ENCODE results near the gene WDR18.
"Not testable (repeated sequence)": the region's sequence is repeated elsewhere in the genome, so short reads cannot be mapped to it uniquely, and the experiment has no call there.

Gene WDR18

GRCh38 chr19:1023883-1024188 lies 39.7 kb downstream of the WDR18 start:
- DNase-seq: not testable (repeated sequence)

- DNase-seq: not testable (repeated sequence)
Measured at GRCh38 chr19:1025080-1025479, 40.9 kb downstream of the WDR18 start.

GRCh38 chr19:1025960-1026782 lies 42.0 kb downstream of the WDR18 start, which contains the start of gene CNN2:
Gene CNN2, plus strand, starts transcription at chr19:1026608. Its CDS starts 54 bp downstream, at chr19:1026662.
- peak; percentile 88 for DNase-seq

GRCh38 chr19:1026783-1027649 lies 42.9 kb downstream of the WDR18 start:
- no peak for DNase-seq

GRCh38 chr19:1027650-1028061 lies 43.5 kb downstream of the WDR18 start:
- no peak for DNase-seq

- DNase-seq: peak; percentile 88
Measured at GRCh38 chr19:1028062-1028926, 44.1 kb downstream of the WDR18 start.

GRCh38 chr19:1032264-1032867 lies 48.2 kb downstream of the WDR18 start:
- DNase-seq: no peak

- DNase-seq: no peak
Measured at GRCh38 chr19:1035998-1036621, 52.0 kb downstream of the WDR18 start.

GRCh38 chr19:1037621-1038064 lies 53.5 kb downstream of the WDR18 start:
- DNase-seq: no peak

GRCh38 chr19:1038978-1039645 lies 55.0 kb downstream of the WDR18 start:
- no peak for DNase-seq

GRCh38 chr19:1039646-1040475 lies 55.7 kb downstream of the WDR18 start, which contains the start of gene ABCA7:
Gene ABCA7, plus strand, starts transcription at chr19:1040107. Its CDS starts 1,255 bp downstream, at chr19:1041362.
- DNase-seq: peak; percentile 95

GRCh38 chr19:1040476-1041271 lies 56.5 kb downstream of the WDR18 start:
- peak; percentile 87 for DNase-seq

- no peak for DNase-seq
Measured at GRCh38 chr19:1041272-1041834, 57.2 kb downstream of the WDR18 start.

GRCh38 chr19:1041835-1042685 lies 57.9 kb downstream of the WDR18 start:
- no peak for DNase-seq

- no peak for DNase-seq
Measured at GRCh38 chr19:1042689-1043511, 58.8 kb downstream of the WDR18 start.
